ENCODE measurements around the gene GRAMD2B.
"Not testable (repeated sequence)": the region's sequence is repeated elsewhere in the genome, so short reads cannot be mapped to it uniquely, and the experiment has no call there.

GRAMD2B gene

GRCh38 chr5:126422994-126423788 is at the start of gene GRAMD2B:
TSS of gene GRAMD2B (plus strand) at chr5:126423409. CDS start at chr5:126423607, 198 bp downstream.
- TF ChIP-seq CTCF (IDR thresholded peaks at IDR 0.05): no peak
- peaks cover 30% of the 10 kb centered on the region for H3K27me3 ChIP-seq
- no peaks in the 10 kb centered on the region for H3K36me3 ChIP-seq
- no peak within 1 kb of the TSS for H3K27ac ChIP-seq
- H3K4me3 ChIP-seq (ENCODE audit: low read depth in 1 of 2, low read length in 1 of 2): peak within 1 kb of the TSS; percentile 30 to 34
- H3K4me1 ChIP-seq (ENCODE audit: control insufficient read depth in 1 of 2, insufficient read depth in 1 of 2, low read depth in 1 of 2, low read length in 1 of 2): peaks cover 3 to 11% of the 10 kb centered on the region in 2 experiments
- H3K9me3 ChIP-seq: no peaks in the 10 kb centered on the region

- TF ChIP-seq CTCF (IDR thresholded peaks at IDR 0.05): no peak
- Histone ChIP-seq H3K27me3 (no peaks in the 10 kb centered on the region), H3K4me1 (ENCODE audit: control insufficient read depth in 1 of 2, insufficient read depth in 1 of 2, low read depth in 1 of 2, low read length in 1 of 2) (no peaks in the 10 kb centered on the region), H3K36me3 (no peaks in the 10 kb centered on the region), H3K4me3 (ENCODE audit: low read depth in 1 of 2, low read length in 1 of 2) (no peak overlapping the region), H3K9me3 (no peaks in the 10 kb centered on the region), H3K27ac (no peak overlapping the region)
These were observed 49.1 kb upstream of the GRAMD2B start for GRCh38 chr5:126374109-126374416.

GRCh38 chr5:126376443-126376842 is 46.8 kb upstream of the GRAMD2B start:
- Histone ChIP-seq H3K36me3 (no peaks in the 10 kb centered on the region), H3K9me3 (no peaks in the 10 kb centered on the region), H3K4me1 (ENCODE audit: control insufficient read depth in 1 of 2, insufficient read depth in 1 of 2, low read depth in 1 of 2, low read length in 1 of 2) (no peaks in the 10 kb centered on the region), H3K4me3 (ENCODE audit: low read depth in 1 of 2, low read length in 1 of 2) (no peak overlapping the region), H3K27ac (no peak overlapping the region), H3K27me3 (no peaks in the 10 kb centered on the region)
- no peak for TF ChIP-seq CTCF (IDR thresholded peaks at IDR 0.05)

GRCh38 chr5:126377424-126377823 is 45.8 kb upstream of the GRAMD2B start:
- no peaks in the 10 kb centered on the region for H3K36me3 ChIP-seq
- no peak overlapping the region for H3K27ac ChIP-seq
- H3K4me1 ChIP-seq (ENCODE audit: control insufficient read depth in 1 of 2, insufficient read depth in 1 of 2, low read depth in 1 of 2, low read length in 1 of 2): no peaks in the 10 kb centered on the region
- no peak overlapping the region for H3K4me3 ChIP-seq (ENCODE audit: low read depth in 1 of 2, low read length in 1 of 2)
- no peaks in the 10 kb centered on the region for H3K9me3 ChIP-seq
- TF ChIP-seq CTCF (IDR thresholded peaks at IDR 0.05): no peak
- no peaks in the 10 kb centered on the region for H3K27me3 ChIP-seq

GRCh38 chr5:126380316-126380715 is 42.9 kb upstream of the GRAMD2B start:
- not testable (repeated sequence) for H3K4me3 ChIP-seq (ENCODE audit: low read depth in 1 of 2, low read length in 1 of 2); H3K27me3 ChIP-seq; H3K4me1 ChIP-seq (ENCODE audit: control insufficient read depth in 1 of 2, insufficient read depth in 1 of 2, low read depth in 1 of 2, low read length in 1 of 2); H3K9me3 ChIP-seq; H3K27ac ChIP-seq; H3K36me3 ChIP-seq

GRCh38 chr5:126383246-126383645 is 40.0 kb upstream of the GRAMD2B start:
- H3K27ac ChIP-seq: no peak overlapping the region
- no peak for TF ChIP-seq CTCF (IDR thresholded peaks at IDR 0.05)
- no peaks in the 10 kb centered on the region for H3K4me1 ChIP-seq (ENCODE audit: control insufficient read depth in 1 of 2, insufficient read depth in 1 of 2, low read depth in 1 of 2, low read length in 1 of 2)

More at GRCh38 chr5:126383246-126383645, 40.0 kb upstream of the GRAMD2B start:
- no peaks in the 10 kb centered on the region for H3K36me3 ChIP-seq
- H3K27me3 ChIP-seq: no peaks in the 10 kb centered on the region
- no peak overlapping the region for H3K4me3 ChIP-seq (ENCODE audit: low read depth in 1 of 2, low read length in 1 of 2)
- H3K9me3 ChIP-seq: no peaks in the 10 kb centered on the region
